WERI-Rb-1 (cell line): ENCODE measurements around the gene ZFAND2B.

ENCODE experiments used
- DNase-seq: peaks from one replicate; pipeline ENCODE4 v3.0.0-alpha.2; 2020
- H3K27ac ChIP-seq: fragments of 250-450 bp; sonication (Bioruptor Pico); 2 replicates; pipeline ENCODE4 v1.5.1; 2020; ENCODE audit warnings: mild to moderate bottlenecking, moderate library complexity
- H3K27me3 ChIP-seq: fragments of 250-450 bp; sonication (Bioruptor Pico); 2 replicates; pipeline ENCODE4 v1.5.1; 2021; ENCODE audit warnings: mild to moderate bottlenecking, low read depth, moderate library complexity; ENCODE audit not compliant: insufficient read depth, severe bottlenecking
- H3K36me3 ChIP-seq: fragments of 250-450 bp; sonication (Bioruptor Pico); 2 replicates; pipeline ENCODE4 v1.5.1; 2020; ENCODE audit warnings: mild to moderate bottlenecking, moderate library complexity
- H3K4me3 ChIP-seq: 2 replicates; pipeline ENCODE4 v1.5.1; 2011; ENCODE audit warnings: low read depth, mild to moderate bottlenecking, control low read depth, low read length
- H3K9me3 ChIP-seq: fragments of 250-450 bp; sonication (Bioruptor Pico); 2 replicates; pipeline ENCODE4 v1.5.1; 2021; ENCODE audit warnings: mild to moderate bottlenecking, moderate library complexity; ENCODE audit not compliant: severe bottlenecking
- CTCF ChIP-seq: IDR thresholded peaks from 2 replicates; pipeline ENCODE4 v1.5.1; 2011; ENCODE audit warnings: low read depth, mild to moderate bottlenecking, control low read depth, inconsistent platforms, low read length

Gene ZFAND2B

GRCh38 chr2:219228041-219228910 is 21.7 kb downstream of the ZFAND2B start:
- Histone ChIP-seq H3K9me3 (no peaks in the 10 kb centered on the region), H3K4me3 (peak overlapping the region; percentile 88), H3K27me3 (no peaks in the 10 kb centered on the region), H3K27ac (peak overlapping the region; percentile 95), H3K36me3 (peaks cover 72% of the 10 kb centered on the region)
- no peak for TF ChIP-seq CTCF
- no peak for DNase-seq

GRCh38 chr2:219228911-219229304 is 22.3 kb downstream of the ZFAND2B start:
- Histone ChIP-seq H3K27ac (peak overlapping the region; percentile 95), H3K36me3 (peaks cover 72% of the 10 kb centered on the region)

GRCh38 chr2:219229305-219230058 is 22.9 kb downstream of the ZFAND2B start, which contains the start of the genes ANKZF1 and ATG9A:
Gene ANKZF1, plus strand, starts transcription at chr2:219229806. Its CDS starts 452 bp downstream, at chr2:219230258.
Gene ATG9A, minus strand, starts transcription at chr2:219229636. Its CDS starts 1,612 bp downstream, at chr2:219228024.
- Histone ChIP-seq H3K27ac (peak within 1 kb of the TSS; percentile 95), H3K27me3 (no peaks in the 10 kb centered on the region), H3K4me3 (peak within 1 kb of the TSS; percentile 88), H3K9me3 (no peaks in the 10 kb centered on the region), H3K36me3 (peaks cover 72% of the 10 kb centered on the region)
- TF ChIP-seq CTCF: no peak
- DNase-seq: peak; percentile 99

More at GRCh38 chr2:219228911-219229304, 22.3 kb downstream of the ZFAND2B start:
- no peaks in the 10 kb centered on the region for H3K27me3 ChIP-seq
- H3K4me3 ChIP-seq: peak overlapping the region; percentile 88
- no peak for TF ChIP-seq CTCF
- DNase-seq: no peak
- no peaks in the 10 kb centered on the region for H3K9me3 ChIP-seq

GRCh38 chr2:219230059-219230540 is 23.5 kb downstream of the ZFAND2B start:
- peak overlapping the region; percentile 95 for H3K27ac ChIP-seq
- peak; percentile 43 for DNase-seq
- H3K4me3 ChIP-seq: peak overlapping the region; percentile 88
- H3K27me3 ChIP-seq: no peaks in the 10 kb centered on the region
- no peak for TF ChIP-seq CTCF
- H3K9me3 ChIP-seq: no peaks in the 10 kb centered on the region
- peaks cover 72% of the 10 kb centered on the region for H3K36me3 ChIP-seq

- no peak for DNase-seq
- H3K27ac ChIP-seq: no peak overlapping the region
- H3K4me3 ChIP-seq: no peak overlapping the region
- no peak for TF ChIP-seq CTCF
- H3K36me3 ChIP-seq: peaks cover 68% of the 10 kb centered on the region
- H3K27me3 ChIP-seq: no peaks in the 10 kb centered on the region
- no peaks in the 10 kb centered on the region for H3K9me3 ChIP-seq
Observed at GRCh38 chr2:219234331-219234730, 27.7 kb downstream of the ZFAND2B start.
